H1 (cell line): ENCODE measurements around the gene PHC1. TPM values are rescaled to one million over a fixed set of nuclear protein-coding genes. Genes with fewer than 3 reads are reported as not detected.

Source experiments
- ATF2 ChIP-seq: IDR thresholded peaks from 2 replicates; pipeline ENCODE4 v1.6.1; 2012; ENCODE audit warnings: low read length, inconsistent platforms
- BACH1 ChIP-seq: IDR thresholded peaks from 2 replicates; pipeline ENCODE4 v1.6.1; 2012; ENCODE audit warnings: low read length, improper control_type of control experiment
- BCL11A ChIP-seq, 2 experiments: IDR thresholded peaks; one replicate each; pipeline ENCODE4 v1.6.1; 2011; ENCODE audit warnings: low read depth in 2 of 2, low read length in 2 of 2, mild to moderate bottlenecking in 2 of 2
- CBX5 ChIP-seq: fragments of 300-800, 300-1000 bp; sonication (generic); IDR thresholded peaks from 2 replicates; pipeline ENCODE4 v1.7.1; 2016; ENCODE audit warnings: antibody characterized with exemption, low read length, low read depth
- CEBPB ChIP-seq: IDR thresholded peaks from 2 replicates; pipeline ENCODE4 v1.6.1; 2012; ENCODE audit warnings: low read depth, low read length
- CTCF ChIP-seq, 3 experiments: IDR thresholded peaks; 1 replicate in 2 of 3; 2 replicates in 1 of 3; pipeline versions ENCODE4 v1.5.1 to v1.6.1; 2011; ENCODE audit warnings: low read length in 3 of 3, mild to moderate bottlenecking in 3 of 3, inconsistent platforms in 2 of 3, low read depth in 1 of 3, moderate library complexity in 1 of 3; ENCODE audit not compliant: insufficient read depth in 1 of 3; ENCODE audit errors: control extremely low read depth in 1 of 3
- EP300 ChIP-seq, 2 experiments: IDR thresholded peaks; 1 replicate in 1 of 2; 2 replicates in 1 of 2; pipeline ENCODE4 v1.6.1; 2011 to 2012; ENCODE audit warnings: low read depth in 2 of 2, low read length in 2 of 2, mild to moderate bottlenecking in 2 of 2, borderline replicate concordance in 1 of 2, inconsistent platforms in 1 of 2, moderate library complexity in 1 of 2
- EZH2 ChIP-seq: fragments of 200-600 bp; sonication (generic); IDR thresholded peaks from 2 replicates; pipeline ENCODE4 v1.7.1; 2012; ENCODE audit warnings: low read depth, mild to moderate bottlenecking, moderate library complexity, low read length, inconsistent platforms; ENCODE audit not compliant: severe bottlenecking
- HDAC6 ChIP-seq: IDR thresholded peaks from one replicate; pipeline ENCODE4 v1.7.1; 2012; ENCODE audit warnings: low read depth, mild to moderate bottlenecking, inconsistent platforms, low read length, moderate library complexity
- KDM1A ChIP-seq: fragments of 200-600, 300-600 bp; sonication (generic); IDR thresholded peaks from 2 replicates; pipeline ENCODE4 v1.7.1; 2016; ENCODE audit warnings: mild to moderate bottlenecking, low read length, borderline replicate concordance
- NRF1 ChIP-seq: IDR thresholded peaks from 2 replicates; pipeline ENCODE4 v1.6.1; 2011; ENCODE audit warnings: mild to moderate bottlenecking, low read depth, low read length, improper control_type of control experiment
- PHF8 ChIP-seq: fragments of 200-600 bp; sonication (generic); conservative IDR thresholded peaks from 2 replicates; pipeline ENCODE4 v1.7.1; 2012; ENCODE audit warnings: low read depth, mild to moderate bottlenecking, inconsistent platforms, low read length, moderate library complexity
- RAD21 ChIP-seq, 2 experiments: IDR thresholded peaks in 1 of 2; conservative IDR thresholded peaks in 1 of 2; 2 replicates each; pipeline ENCODE4 v1.6.1; 2011; ENCODE audit warnings: low read depth in 2 of 2, low read length in 2 of 2, improper control_type of control experiment in 1 of 2, inconsistent platforms in 1 of 2, mild to moderate bottlenecking in 1 of 2, moderate library complexity in 1 of 2
- RBBP5 ChIP-seq: IDR thresholded peaks from 2 replicates; pipeline ENCODE4 v1.7.1; 2012; ENCODE audit warnings: low read depth, mild to moderate bottlenecking, inconsistent platforms, low read length, moderate library complexity, borderline replicate concordance
- RXRA ChIP-seq: IDR thresholded peaks from 2 replicates; pipeline ENCODE4 v1.6.1; 2011; ENCODE audit warnings: low read depth, mild to moderate bottlenecking, low read length, moderate library complexity; ENCODE audit not compliant: insufficient read depth
- SIN3A ChIP-seq, 2 experiments: IDR thresholded peaks in 1 of 2; conservative IDR thresholded peaks in 1 of 2; 2 replicates each; pipeline ENCODE4 v1.6.1; 2011 to 2012; ENCODE audit warnings: low read length in 2 of 2, improper control_type of control experiment in 1 of 2, low read depth in 1 of 2, mild to moderate bottlenecking in 1 of 2
- TAF7 ChIP-seq: optimal IDR thresholded peaks from 2 replicates; pipeline ENCODE3; 2011; ENCODE audit warnings: low read depth, mild to moderate bottlenecking, inconsistent platforms, low read length, moderate library complexity, borderline replicate concordance
- TBP ChIP-seq: IDR thresholded peaks from 2 replicates; pipeline ENCODE4 v1.6.1; 2011; ENCODE audit warnings: low read depth, low read length, improper control_type of control experiment
- TEAD4 ChIP-seq: IDR thresholded peaks from 2 replicates; pipeline ENCODE4 v1.6.1; 2012; ENCODE audit warnings: low read depth, low read length, inconsistent platforms, mixed read lengths
- polyA plus RNA-seq, 7 experiments: library from polyadenylated mRNA; depleted of rRNA in 3 of 7; stranded (reverse) in 5 of 7; unstranded in 2 of 7; fragments of >200 nt in 5 of 7; fragments of 200-250 nt in 2 of 7; gene quantifications; 1 replicate in 5 of 7; 2 replicates in 1 of 7; 4 replicates in 1 of 7; pipeline versions ENCODE4 v1.2.1 to v1.2.3, GENCODE V29; 2011 to 2013; ENCODE audit warnings: missing spikeins in 2 of 7, mixed read lengths in 2 of 7
- total RNA-seq: library from RNA; stranded (reverse); fragmentation: NEBNext Ultra II Directional; extraction: Animal tissue kit (Norgen Biotek cat#: 25700); gene quantifications from 2 replicates; pipeline ENCODE4 v1.2.1, GENCODE V29; 2021

Gene PHC1
- total and polyA plus RNA-seq, 2 of the 8 experiments (the other 6 are each of a cell fraction or from before 2014, with no cell fraction given) = 934 to 1,655 TPM

GRCh38 chr12:8911606-8912268, 2.6 kb upstream of the PHC1 start (continued):
- TF ChIP-seq SIN3A (conservative IDR thresholded peaks at IDR 0.05 in 1 of 2, IDR thresholded peaks at IDR 0.05 in 1 of 2; ENCODE audit: low read depth in 1 of 2, low read length in 2 of 2) = no peak; a peak in 1 of 4 replicates
- no peak for TF ChIP-seq TBP
- TF ChIP-seq TEAD4 = no peak
- peak; percentile 79 for TF ChIP-seq ATF2
- no peak for TF ChIP-seq RXRA
- peak; percentile 49 to 56 for TF ChIP-seq BCL11A (IDR thresholded peaks at IDR 0.05; ENCODE audit: low read depth in 2 of 2, low read length in 2 of 2)
- TF ChIP-seq CBX5 = no peak
- no peak for TF ChIP-seq NRF1
- TF ChIP-seq BACH1 = no peak
- no peak for TF ChIP-seq RBBP5
- no peak for TF ChIP-seq KDM1A
- no peak for TF ChIP-seq EZH2
- TF ChIP-seq RAD21 (IDR thresholded peaks at IDR 0.05 in 1 of 2, conservative IDR thresholded peaks at IDR 0.05 in 1 of 2; ENCODE audit: low read depth in 2 of 2, low read length in 2 of 2) = no peak
- no peak for TF ChIP-seq CTCF (IDR thresholded peaks at IDR 0.05; ENCODE audit: control extremely low read depth in 1 of 3, insufficient read depth in 1 of 3, low read depth in 1 of 3, low read length in 3 of 3)
- no peak for TF ChIP-seq HDAC6
- TF ChIP-seq PHF8 = no peak
- no peak for TF ChIP-seq CEBPB
- peak in 1 of 2 experiments; percentile 91; a peak in 2 of 3 replicates for TF ChIP-seq EP300 (IDR thresholded peaks at IDR 0.05; ENCODE audit: borderline replicate concordance in 1 of 2, low read depth in 2 of 2, low read length in 2 of 2)
- TF ChIP-seq TAF7 = no peak
